ENCODE results near the gene ZNF213.
A peak's percentile ranks its signal among the peaks of the same experiment; 100 is the strongest.

- TF ChIP-seq CTCF (conservative IDR thresholded peaks at IDR 0.05; ENCODE audit: low read depth in 2 of 2) (no peak), REST (IDR thresholded peaks at IDR 0.05; ENCODE audit: unreplicated experiment) (no peak), POLR2AphosphoS5 (IDR thresholded peaks at IDR 0.05; ENCODE audit: low read depth) (peak; percentile 6; the same call in 1 of the 2 replicates), EZH2phosphoT487 (IDR thresholded peaks at IDR 0.05; ENCODE audit: unreplicated experiment) (no peak)
Measured at GRCh38 chr16:3158510-3159314, 23.9 kb downstream of the ZNF213 start.
